HG03521 (cell line): ENCODE results near the gene TTLL1.
"Not testable (repeated sequence)": the region's sequence is repeated elsewhere in the genome, so short reads cannot be mapped to it uniquely, and the experiment has no call there.

ENCODE experiments used
- ATAC-seq: cut with Tn5 transposase; IDR thresholded peaks from one replicate; pipeline ENCODE4 v1.9.1; 2021; ENCODE audit warnings: mild to moderate bottlenecking, moderate library complexity; ENCODE audit not compliant: unreplicated experiment

The TTLL1 gene

GRCh38 chr22:43078522-43078921 lies 10.7 kb downstream of the TTLL1 start:
- no peak for ATAC-seq

- ATAC-seq = no peak
Observed at GRCh38 chr22:43077121-43077877, 11.9 kb downstream of the TTLL1 start.

GRCh38 chr22:43066844-43067385 lies 22.3 kb downstream of the TTLL1 start:
- no peak for ATAC-seq

- ATAC-seq = no peak
Observed at GRCh38 chr22:43066134-43066533, 23.1 kb downstream of the TTLL1 start.

- ATAC-seq = no peak
Observed at GRCh38 chr22:43060183-43060582, 29.0 kb downstream of the TTLL1 start.

- no peak for ATAC-seq
Observed at GRCh38 chr22:43057641-43058040, 31.6 kb downstream of the TTLL1 start.

GRCh38 chr22:43053176-43053575 lies 36.0 kb downstream of the TTLL1 start:
- ATAC-seq = no peak

- ATAC-seq = no peak
Observed at GRCh38 chr22:43050995-43051394, 38.2 kb downstream of the TTLL1 start.

- no peak for ATAC-seq
Observed at GRCh38 chr22:43047605-43048004, 41.6 kb downstream of the TTLL1 start.

- no peak for ATAC-seq
Observed at GRCh38 chr22:43044290-43044712, 44.9 kb downstream of the TTLL1 start.

- no peak for ATAC-seq
Observed at GRCh38 chr22:43042101-43042780, 47.0 kb downstream of the TTLL1 start.

- ATAC-seq = no peak
Observed at GRCh38 chr22:43039800-43040199, 49.4 kb downstream of the TTLL1 start.

GRCh38 chr22:43038325-43038724 lies 50.9 kb downstream of the TTLL1 start:
- ATAC-seq = no peak

GRCh38 chr22:43036282-43036829 lies 52.8 kb downstream of the TTLL1 start:
- ATAC-seq = no peak

GRCh38 chr22:43035250-43035649 lies 53.9 kb downstream of the TTLL1 start:
- ATAC-seq = no peak

- ATAC-seq = no peak
Observed at GRCh38 chr22:43031617-43032016, 57.6 kb downstream of the TTLL1 start.

- ATAC-seq = no peak
Observed at GRCh38 chr22:43018615-43019014, 70.6 kb downstream of the TTLL1 start.

- ATAC-seq = no peak
Observed at GRCh38 chr22:43017525-43018460, 71.4 kb downstream of the TTLL1 start.

- not testable (repeated sequence) for ATAC-seq
Observed at GRCh38 chr22:43016150-43016549, 73.0 kb downstream of the TTLL1 start.

GRCh38 chr22:43015677-43016042 lies 73.5 kb downstream of the TTLL1 start:
- no peak for ATAC-seq
